OCI-LY1 (cell line): ENCODE data around the gene TMEM229B.

Experiments
- H2AFZ ChIP-seq: fragments of 200-600 bp; sonication (generic), shearing (Covaris generic); 2 replicates; pipeline ENCODE4 v1.6.0; 2014; ENCODE audit warnings: antibody characterized with exemption, mild to moderate bottlenecking, low read length
- H3F3A ChIP-seq: fragments of 200-600 bp; sonication (generic), shearing (Covaris generic); 2 replicates; pipeline ENCODE4 v1.6.0; 2014; ENCODE audit warnings: mild to moderate bottlenecking, antibody characterized with exemption, low read length, moderate library complexity; ENCODE audit not compliant: insufficient read depth
- H3K27ac ChIP-seq: fragments of 200-600 bp; sonication (generic); 2 replicates; pipeline ENCODE4 v1.5.1; 2014; ENCODE audit warnings: low read length, mixed run types, mild to moderate bottlenecking, low read depth; ENCODE audit not compliant: poor library complexity, severe bottlenecking
- H3K27me3 ChIP-seq: fragments of 200-600 bp; sonication (generic); 2 replicates; pipeline ENCODE4 v1.6.0; 2014; ENCODE audit warnings: antibody characterized with exemption, mild to moderate bottlenecking, low read length, moderate library complexity; ENCODE audit not compliant: insufficient read depth
- H3K36me3 ChIP-seq: fragments of 200-600 bp; sonication (generic); 2 replicates; pipeline ENCODE4 v1.6.1; 2014; ENCODE audit warnings: mild to moderate bottlenecking, antibody characterized with exemption, low read length, moderate library complexity, mixed read lengths; ENCODE audit not compliant: insufficient read depth
- H3K4me1 ChIP-seq: fragments of 200-600 bp; sonication (generic); 2 replicates; pipeline ENCODE4 v1.5.1; 2014; ENCODE audit warnings: mild to moderate bottlenecking, low read length, moderate library complexity; ENCODE audit not compliant: insufficient read depth, severe bottlenecking
- H3K4me2 ChIP-seq: fragments of 200-600 bp; sonication (generic), shearing (Covaris generic); 2 replicates; pipeline ENCODE4 v1.6.1; 2014; ENCODE audit warnings: low read length
- H3K4me3 ChIP-seq: fragments of 200-600 bp; sonication (generic); 2 replicates; pipeline ENCODE4 v1.5.1; 2014; ENCODE audit warnings: low read length, low read depth, mild to moderate bottlenecking, mixed read lengths; ENCODE audit not compliant: poor library complexity, severe bottlenecking
- H3K79me2 ChIP-seq: fragments of 200-600 bp; shearing (Covaris generic); 2 replicates; pipeline ENCODE4 v1.6.1; 2016; ENCODE audit warnings: mixed run types, low read length, mixed read lengths; ENCODE audit not compliant: insufficient read depth
- H3K9ac ChIP-seq: fragments of 200-600 bp; sonication (generic), shearing (Covaris generic); 2 replicates; pipeline ENCODE4 v1.6.1; 2014; ENCODE audit warnings: mild to moderate bottlenecking, low read length, mixed read lengths
- H3K9me2 ChIP-seq: fragments of 200-600 bp; sonication (generic), shearing (Covaris generic); 2 replicates; pipeline ENCODE4 v1.6.1; 2014; ENCODE audit warnings: low read depth, mild to moderate bottlenecking, low read length, mixed read lengths
- H3K9me3 ChIP-seq: fragments of 200-600 bp; shearing (Covaris generic); 2 replicates; pipeline ENCODE4 v1.6.1; 2014; ENCODE audit warnings: low read length, mixed read lengths
- H4K20me1 ChIP-seq: fragments of 200-600 bp; sonication (generic), shearing (Covaris generic); 2 replicates; pipeline ENCODE4 v1.6.0; 2016; ENCODE audit warnings: mild to moderate bottlenecking, low read length; ENCODE audit not compliant: insufficient read depth
- EZH2 ChIP-seq: fragments of 200-600 bp; sonication (generic), shearing (Covaris generic); IDR thresholded peaks from 2 replicates; pipeline ENCODE4 v1.8.0; 2017; ENCODE audit warnings: borderline replicate concordance, mixed run types, mild to moderate bottlenecking, antibody characterized with exemption, low read length, moderate library complexity, mixed read lengths
- TF ChIP-seq, protein P1 (sequence below): fragments of 200-600 bp; sonication (generic), shearing (Covaris generic); IDR thresholded peaks from 2 replicates; pipeline ENCODE4 v1.5.1; 2017; ENCODE audit warnings: mild to moderate bottlenecking, antibody characterized with exemption, low read length, moderate library complexity, mixed read lengths

The TMEM229B gene

GRCh38 chr14:67492538-67492937 is 4.0 kb upstream of the TMEM229B start:
- Histone ChIP-seq H3K4me1 (peaks cover 19% of the 10 kb centered on the region), H3K4me3 (no peak overlapping the region), H4K20me1 (no peaks in the 10 kb centered on the region), H2AFZ (no peak overlapping the region), H3K36me3 (no peaks in the 10 kb centered on the region; the same call in 1 of the 2 replicates), H3F3A (no peaks in the 10 kb centered on the region), H3K4me2 (no peak overlapping the region), H3K27me3 (no peaks in the 10 kb centered on the region), H3K27ac (peak overlapping the region; percentile 28), H3K79me2 (no peaks in the 10 kb centered on the region), H3K9ac (no peak overlapping the region), H3K9me2 (no peaks in the 10 kb centered on the region), H3K9me3 (peaks cover 10% of the 10 kb centered on the region; the same call in 1 of the 2 replicates)
- TF ChIP-seq, protein P1, sequence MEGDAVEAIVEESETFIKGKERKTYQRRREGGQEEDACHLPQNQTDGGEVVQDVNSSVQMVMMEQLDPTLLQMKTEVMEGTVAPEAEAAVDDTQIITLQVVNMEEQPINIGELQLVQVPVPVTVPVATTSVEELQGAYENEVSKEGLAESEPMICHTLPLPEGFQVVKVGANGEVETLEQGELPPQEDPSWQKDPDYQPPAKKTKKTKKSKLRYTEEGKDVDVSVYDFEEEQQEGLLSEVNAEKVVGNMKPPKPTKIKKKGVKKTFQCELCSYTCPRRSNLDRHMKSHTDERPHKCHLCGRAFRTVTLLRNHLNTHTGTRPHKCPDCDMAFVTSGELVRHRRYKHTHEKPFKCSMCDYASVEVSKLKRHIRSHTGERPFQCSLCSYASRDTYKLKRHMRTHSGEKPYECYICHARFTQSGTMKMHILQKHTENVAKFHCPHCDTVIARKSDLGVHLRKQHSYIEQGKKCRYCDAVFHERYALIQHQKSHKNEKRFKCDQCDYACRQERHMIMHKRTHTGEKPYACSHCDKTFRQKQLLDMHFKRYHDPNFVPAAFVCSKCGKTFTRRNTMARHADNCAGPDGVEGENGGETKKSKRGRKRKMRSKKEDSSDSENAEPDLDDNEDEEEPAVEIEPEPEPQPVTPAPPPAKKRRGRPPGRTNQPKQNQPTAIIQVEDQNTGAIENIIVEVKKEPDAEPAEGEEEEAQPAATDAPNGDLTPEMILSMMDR: no peak
- TF ChIP-seq EZH2: no peak

- no peaks in the 10 kb centered on the region for H3K27me3 ChIP-seq
- no peaks in the 10 kb centered on the region for H3F3A ChIP-seq
- H3K36me3 ChIP-seq: peaks cover 2% of the 10 kb centered on the region; the same call in 1 of the 2 replicates
- peaks cover 21% of the 10 kb centered on the region for H3K4me1 ChIP-seq
- no peaks in the 10 kb centered on the region for H4K20me1 ChIP-seq
- no peak for TF ChIP-seq EZH2
- TF ChIP-seq, protein P1: no peak
- H3K4me3 ChIP-seq: no peak overlapping the region
- no peaks in the 10 kb centered on the region for H3K79me2 ChIP-seq
- H3K4me2 ChIP-seq: no peak overlapping the region
- H2AFZ ChIP-seq: no peak overlapping the region
- no peaks in the 10 kb centered on the region for H3K9me2 ChIP-seq
- H3K9ac ChIP-seq: no peak overlapping the region
- H3K27ac ChIP-seq: no peak overlapping the region
- peaks cover 10% of the 10 kb centered on the region; the same call in 1 of the 2 replicates for H3K9me3 ChIP-seq
These were observed 3.4 kb upstream of the TMEM229B start for GRCh38 chr14:67491741-67492507.

DNA sequence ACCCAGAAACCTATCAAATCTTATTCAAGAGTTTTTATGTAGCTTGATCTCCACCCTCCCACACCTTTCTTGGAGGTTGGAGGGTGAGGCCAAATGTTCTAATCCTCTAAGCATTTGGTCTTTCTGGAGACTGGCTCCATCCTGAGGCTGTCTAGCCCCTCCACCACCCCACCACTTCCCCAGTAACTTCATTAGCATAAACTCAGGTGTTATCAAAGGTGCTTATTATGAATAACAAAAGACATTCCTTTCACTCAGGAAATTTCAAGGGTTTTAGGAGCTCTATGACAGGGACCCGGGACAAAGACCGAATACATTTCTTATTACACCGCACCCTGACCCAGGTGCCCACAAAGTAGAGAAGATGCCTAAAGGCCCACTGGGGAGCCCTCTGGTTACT is 2.8 kb upstream of the TMEM229B start:
- Histone ChIP-seq H4K20me1 (no peaks in the 10 kb centered on the region), H3K79me2 (no peaks in the 10 kb centered on the region), H3K36me3 (peaks cover 6% of the 10 kb centered on the region; the same call in 1 of the 2 replicates), H3K4me3 (no peak overlapping the region), H2AFZ (no peak overlapping the region), H3K4me2 (no peak overlapping the region), H3K9me3 (peaks cover 10% of the 10 kb centered on the region; the same call in 1 of the 2 replicates), H3K9me2 (no peaks in the 10 kb centered on the region), H3K4me1 (peaks cover 21% of the 10 kb centered on the region), H3K27me3 (no peaks in the 10 kb centered on the region), H3F3A (no peaks in the 10 kb centered on the region), H3K9ac (no peak overlapping the region), H3K27ac (no peak overlapping the region)
- TF ChIP-seq, protein P1: no peak
- TF ChIP-seq EZH2: no peak
